ENCODE results near the gene ASXL1. TPM values are rescaled to one million over a fixed set of nuclear protein-coding genes. Genes with fewer than 3 reads are reported as not detected.
A peak's percentile ranks its signal among the peaks of the same experiment; 100 is the strongest.

The ASXL1 gene
- polyA plus RNA-seq, 1 donor (not counting 4 experiments of a cell fraction or from before 2014, with no cell fraction given): 20.0 TPM

DNA sequence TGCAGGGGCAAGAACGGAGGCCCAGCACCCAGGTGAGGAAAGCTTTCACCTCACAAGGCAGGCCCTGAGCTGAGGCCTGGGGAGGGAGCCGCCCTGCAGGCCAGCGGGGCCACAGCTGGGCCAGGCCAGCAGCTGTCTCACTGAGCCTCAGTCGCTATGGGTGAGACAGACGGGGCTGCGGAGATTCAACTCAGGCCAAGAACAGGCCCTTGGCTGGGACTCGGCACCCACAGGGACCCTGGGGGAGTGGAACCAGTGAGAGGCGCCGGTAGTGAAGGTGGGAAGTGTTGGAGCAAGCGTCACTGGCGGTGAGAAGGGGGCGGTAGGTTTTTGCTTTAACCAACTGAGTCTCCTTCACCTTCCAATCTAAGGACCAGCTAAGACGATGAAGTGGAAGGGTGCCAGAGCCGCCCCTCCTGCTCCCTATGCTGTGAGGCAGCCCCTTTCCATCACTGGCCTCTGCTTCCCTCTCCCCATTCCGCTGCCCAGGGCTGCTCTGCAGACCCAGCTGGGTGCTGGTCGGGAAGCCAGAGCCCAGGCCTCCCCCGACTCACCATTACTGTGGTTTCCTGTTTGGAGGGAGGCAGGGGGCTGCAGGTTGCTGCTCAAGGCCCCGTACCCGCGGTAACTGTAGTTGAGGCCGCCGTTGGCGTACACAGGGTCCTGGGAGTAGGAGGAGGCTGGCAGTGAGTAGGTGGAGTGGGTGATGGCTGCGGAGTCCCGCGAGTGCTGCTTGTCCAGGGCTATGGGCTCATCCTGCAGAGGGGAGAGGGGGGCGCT lies 93.7 kb downstream of the ASXL1 start:
- Histone ChIP-seq H4K20me1 (ENCODE audit: control insufficient read depth, extremely low read depth, insufficient read depth, low read length) (no peaks in the 10 kb centered on the region), H2AFZ (ENCODE audit: control insufficient read depth, low read length) (no peak overlapping the region), H3K27ac (ENCODE audit: control insufficient read depth, insufficient read depth, low read length) (no peak overlapping the region), H3K9me3 (ENCODE audit: control insufficient read depth, low read depth, low read length) (no peaks in the 10 kb centered on the region), H3K4me2 (ENCODE audit: control insufficient read depth, extremely low read depth, insufficient read depth, low read depth, low read length) (no peak overlapping the region), H3K4me3 (ENCODE audit: control insufficient read depth in 2 of 3, extremely low read depth in 1 of 3, insufficient read depth in 2 of 3, low read depth in 1 of 3, low read length in 3 of 3) (no peak overlapping the region), H3K9me1 (ENCODE audit: control insufficient read depth, extremely low read depth, insufficient read depth, low read length) (no peaks in the 10 kb centered on the region), H3K36me3 (ENCODE audit: control insufficient read depth in 2 of 2, extremely low read depth in 1 of 2, insufficient read depth in 2 of 2, low read length in 2 of 2) (peaks cover 0 to 2% of the 10 kb centered on the region in 2 experiments), H3K27me3 (ENCODE audit: control insufficient read depth, extremely low read depth, insufficient read depth, low read length) (no peaks in the 10 kb centered on the region), H3K4me1 (ENCODE audit: control insufficient read depth, extremely low read depth, insufficient read depth, low read length) (no peaks in the 10 kb centered on the region), H3K79me2 (ENCODE audit: control insufficient read depth, insufficient read depth, low read length) (no peaks in the 10 kb centered on the region), H3K9ac (ENCODE audit: control insufficient read depth, extremely low read depth, insufficient read depth, low read length) (no peak overlapping the region)
- dilution Hi-C loops (cut with MboI; ENCODE audit: extremely low pct_ligation_motif_present, low sequenced_read_pairs): no loop called here
- no peak for FAIRE-seq
- no peak for TF ChIP-seq EZH2 (IDR thresholded peaks at IDR 0.05; ENCODE audit: low read length)
- TF ChIP-seq, protein P1, sequence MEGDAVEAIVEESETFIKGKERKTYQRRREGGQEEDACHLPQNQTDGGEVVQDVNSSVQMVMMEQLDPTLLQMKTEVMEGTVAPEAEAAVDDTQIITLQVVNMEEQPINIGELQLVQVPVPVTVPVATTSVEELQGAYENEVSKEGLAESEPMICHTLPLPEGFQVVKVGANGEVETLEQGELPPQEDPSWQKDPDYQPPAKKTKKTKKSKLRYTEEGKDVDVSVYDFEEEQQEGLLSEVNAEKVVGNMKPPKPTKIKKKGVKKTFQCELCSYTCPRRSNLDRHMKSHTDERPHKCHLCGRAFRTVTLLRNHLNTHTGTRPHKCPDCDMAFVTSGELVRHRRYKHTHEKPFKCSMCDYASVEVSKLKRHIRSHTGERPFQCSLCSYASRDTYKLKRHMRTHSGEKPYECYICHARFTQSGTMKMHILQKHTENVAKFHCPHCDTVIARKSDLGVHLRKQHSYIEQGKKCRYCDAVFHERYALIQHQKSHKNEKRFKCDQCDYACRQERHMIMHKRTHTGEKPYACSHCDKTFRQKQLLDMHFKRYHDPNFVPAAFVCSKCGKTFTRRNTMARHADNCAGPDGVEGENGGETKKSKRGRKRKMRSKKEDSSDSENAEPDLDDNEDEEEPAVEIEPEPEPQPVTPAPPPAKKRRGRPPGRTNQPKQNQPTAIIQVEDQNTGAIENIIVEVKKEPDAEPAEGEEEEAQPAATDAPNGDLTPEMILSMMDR (optimal IDR thresholded peaks at IDR 0.05 in 1 of 3, IDR thresholded peaks at IDR 0.05 in 1 of 3, conservative IDR thresholded peaks at IDR 0.05 in 1 of 3; ENCODE audit: extremely low read depth in 1 of 3, insufficient read depth in 2 of 3, low read length in 3 of 3): peak in 1 of 3 experiments; percentile 21
- DNase-seq (ENCODE audit: low read depth, low spot score): no peak

DNA sequence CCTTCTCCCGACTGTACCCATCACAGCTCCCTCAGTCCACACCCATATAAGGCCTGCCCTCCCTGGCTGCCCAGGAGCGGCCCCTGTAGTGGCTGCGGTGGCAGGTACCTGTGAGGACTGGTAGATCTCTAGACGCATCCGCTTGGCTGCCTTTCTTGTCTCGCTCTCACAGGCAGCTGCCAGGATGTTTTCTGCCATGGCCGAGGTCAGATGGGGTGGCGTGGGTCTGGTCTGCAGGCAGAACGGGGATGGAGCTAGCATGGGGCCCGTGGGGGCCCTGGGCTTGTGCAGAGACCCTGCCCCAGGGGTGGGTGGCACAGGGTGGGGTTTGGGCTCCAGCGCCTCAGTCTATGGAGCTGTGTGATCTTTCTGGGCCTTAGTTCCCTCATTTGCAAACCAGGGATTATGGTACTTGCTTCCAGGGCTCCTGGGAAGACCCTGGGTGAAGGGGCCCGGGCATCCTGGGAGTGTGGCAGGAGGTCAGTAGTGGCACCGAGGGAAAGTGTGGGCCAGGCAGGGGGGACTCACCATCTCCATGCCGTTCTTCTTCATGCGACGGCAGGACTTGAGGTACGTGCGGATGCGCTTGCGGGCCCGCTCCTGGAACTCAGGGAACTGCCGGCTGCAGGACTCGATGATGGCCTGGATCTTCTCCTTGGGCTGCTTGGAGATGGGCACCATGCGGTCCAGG lies 94.8 kb downstream of the ASXL1 start:
- Histone ChIP-seq H3K4me3 (ENCODE audit: control insufficient read depth in 2 of 3, extremely low read depth in 1 of 3, insufficient read depth in 2 of 3, low read depth in 1 of 3, low read length in 3 of 3) (no peak overlapping the region), H3K27me3 (ENCODE audit: control insufficient read depth, extremely low read depth, insufficient read depth, low read length) (no peaks in the 10 kb centered on the region), H2AFZ (ENCODE audit: control insufficient read depth, low read length) (no peak overlapping the region), H3K36me3 (ENCODE audit: control insufficient read depth in 2 of 2, extremely low read depth in 1 of 2, insufficient read depth in 2 of 2, low read length in 2 of 2) (peaks cover 0 to 2% of the 10 kb centered on the region in 2 experiments), H3K9me3 (ENCODE audit: control insufficient read depth, low read depth, low read length) (no peaks in the 10 kb centered on the region), H3K9me1 (ENCODE audit: control insufficient read depth, extremely low read depth, insufficient read depth, low read length) (no peaks in the 10 kb centered on the region), H3K27ac (ENCODE audit: control insufficient read depth, insufficient read depth, low read length) (no peak overlapping the region), H3K4me1 (ENCODE audit: control insufficient read depth, extremely low read depth, insufficient read depth, low read length) (no peaks in the 10 kb centered on the region), H3K79me2 (ENCODE audit: control insufficient read depth, insufficient read depth, low read length) (no peaks in the 10 kb centered on the region), H4K20me1 (ENCODE audit: control insufficient read depth, extremely low read depth, insufficient read depth, low read length) (no peaks in the 10 kb centered on the region), H3K4me2 (ENCODE audit: control insufficient read depth, extremely low read depth, insufficient read depth, low read depth, low read length) (no peak overlapping the region), H3K9ac (ENCODE audit: control insufficient read depth, extremely low read depth, insufficient read depth, low read length) (no peak overlapping the region)
- dilution Hi-C loops (cut with MboI; ENCODE audit: extremely low pct_ligation_motif_present, low sequenced_read_pairs): no loop called here
- no peak for FAIRE-seq
- no peak for DNase-seq (ENCODE audit: low read depth, low spot score)
- TF ChIP-seq EZH2 (IDR thresholded peaks at IDR 0.05; ENCODE audit: low read length): no peak
- TF ChIP-seq, protein P1 (optimal IDR thresholded peaks at IDR 0.05 in 1 of 3, IDR thresholded peaks at IDR 0.05 in 1 of 3, conservative IDR thresholded peaks at IDR 0.05 in 1 of 3; ENCODE audit: extremely low read depth in 1 of 3, insufficient read depth in 2 of 3, low read length in 3 of 3): no peak

All from keratinocyte (primary cell).